Endothelial cell of umbilical vein (primary cell): ENCODE measurements around the gene ZNF555. TPM values are rescaled to one million over a fixed set of nuclear protein-coding genes. Genes with fewer than 3 reads are reported as not detected.

Source experiments
- BruUV-seq: library from RNA; stranded (reverse); fragments of 400-500 nt; replicated peaks from 2 replicates; lab custom pipeline; 2021; lab: Mats Ljungman, UMichigan
- CTCF ChIA-PET: fragments of 300-600, 350-600 bp; sonication (Branson Sonifier 250); formaldehyde crosslinking; loops from one replicate; lab custom pipeline; 2021; ENCODE audit warnings: antibody characterized with exemption, inconsistent platforms; lab: Charles Lee
- POLR2A ChIA-PET: fragments of 300-600, 350-600 bp; sonication (Branson Sonifier 250); formaldehyde crosslinking; loops from one replicate; lab custom pipeline; 2021; ENCODE audit warnings: antibody characterized with exemption, inconsistent platforms; lab: Charles Lee
- DNase-seq: peaks from one replicate; pipeline ENCODE4 v3.0.0-alpha.2; 2011; ENCODE audit warnings: low read depth, low spot score
- FAIRE-seq: peaks from 2 replicates; lab custom pipeline; 2011; peaks lifted over from hg19 to GRCh38; lab: Jason Lieb, UNC
- H2AFZ ChIP-seq: 2 replicates; pipeline ENCODE4 v1.6.0; 2012; ENCODE audit warnings: low read depth, low read length, control low read depth, inconsistent platforms
- H3K27ac ChIP-seq: 2 replicates; pipeline ENCODE4 v1.5.1; 2011; ENCODE audit warnings: low read depth, mild to moderate bottlenecking, control low read depth, low read length, moderate library complexity; ENCODE audit not compliant: insufficient read depth
- H3K27me3 ChIP-seq, 2 experiments: 2 replicates each; pipeline versions ENCODE4 v1.6.0 to v1.6.1; 2011; ENCODE audit warnings: low read length in 2 of 2, mixed read lengths in 1 of 2; ENCODE audit not compliant: control insufficient read depth in 2 of 2, insufficient read depth in 2 of 2
- H3K36me3 ChIP-seq, 2 experiments: 2 replicates in 1 of 2; 3 replicates in 1 of 2; pipeline ENCODE4 v1.5.1; 2011; ENCODE audit warnings: low read length in 2 of 2, mild to moderate bottlenecking in 1 of 2, moderate library complexity in 1 of 2; ENCODE audit not compliant: control insufficient read depth in 2 of 2, insufficient read depth in 2 of 2; ENCODE audit errors: extremely low read depth in 1 of 2
- H3K4me1 ChIP-seq: 3 replicates; pipeline ENCODE4 v1.5.1; 2011; ENCODE audit warnings: mild to moderate bottlenecking, low read length; ENCODE audit not compliant: control insufficient read depth, insufficient read depth; ENCODE audit errors: extremely low read depth
- H3K4me2 ChIP-seq: 2 replicates; pipeline ENCODE4 v1.6.1; 2011; ENCODE audit warnings: low read length, control low read depth, mixed read lengths; ENCODE audit not compliant: insufficient read depth
- H3K4me3 ChIP-seq, 3 experiments: fragments of 200-600 bp in 1 of 3; sonication (generic), shearing (Covaris generic) in 1 of 3; replicated peaks in 1 of 3; 2 replicates each; pipeline ENCODE4 v1.5.1; 2011 to 2016; ENCODE audit warnings: control low read depth in 3 of 3, low read length in 3 of 3, mild to moderate bottlenecking in 2 of 3, inconsistent platforms in 1 of 3, low read depth in 1 of 3, moderate library complexity in 1 of 3; ENCODE audit not compliant: insufficient read depth in 1 of 3
- H3K79me2 ChIP-seq: 2 replicates; pipeline ENCODE4 v1.6.0; 2012; ENCODE audit warnings: low read length, inconsistent platforms; ENCODE audit not compliant: control insufficient read depth, insufficient read depth
- H3K9ac ChIP-seq: replicated peaks from 2 replicates; pipeline ENCODE3; 2011; ENCODE audit warnings: low read length, control low read depth; ENCODE audit not compliant: insufficient read depth; ENCODE audit errors: extremely low read depth
- H3K9me1 ChIP-seq: replicated peaks from 3 replicates; pipeline ENCODE4 v1.6.0; 2011; ENCODE audit warnings: mild to moderate bottlenecking, low read length; ENCODE audit not compliant: control insufficient read depth, insufficient read depth; ENCODE audit errors: extremely low read depth
- H3K9me3 ChIP-seq: replicated peaks from 2 replicates; pipeline ENCODE4 v1.5.1; 2012; ENCODE audit warnings: low read length, inconsistent platforms; ENCODE audit not compliant: control insufficient read depth, insufficient read depth
- H4K20me1 ChIP-seq: replicated peaks from 2 replicates; pipeline ENCODE3; 2011; ENCODE audit warnings: mild to moderate bottlenecking, low read length; ENCODE audit not compliant: control insufficient read depth, insufficient read depth; ENCODE audit errors: extremely low read depth
- CTCF ChIP-seq, 2 donors: IDR thresholded peaks; 1 replicate in 1 of 2; 2 replicates in 1 of 2; pipeline ENCODE4 v1.5.1; 2011; ENCODE audit warnings: low read length in 2 of 2, mild to moderate bottlenecking in 2 of 2, moderate library complexity in 2 of 2, control low read depth in 1 of 2, inconsistent platforms in 1 of 2, low read depth in 1 of 2; ENCODE audit not compliant: insufficient read depth in 1 of 2; ENCODE audit errors: extremely low read depth in 1 of 2
- FOS ChIP-seq: IDR thresholded peaks from 2 replicates; pipeline ENCODE4 v1.6.1; 2011; ENCODE audit warnings: mild to moderate bottlenecking, low read length, moderate library complexity, borderline replicate concordance; ENCODE audit not compliant: insufficient read depth
- GATA2 ChIP-seq: IDR thresholded peaks from 2 replicates; pipeline ENCODE4 v1.7.0; 2011; ENCODE audit warnings: low read depth, mild to moderate bottlenecking, moderate library complexity, mixed read lengths, low read length; ENCODE audit not compliant: insufficient read length, insufficient read depth
- JUN ChIP-seq: IDR thresholded peaks from 2 replicates; pipeline ENCODE4 v1.6.1; 2011; ENCODE audit warnings: borderline replicate concordance, low read depth; ENCODE audit not compliant: insufficient read length, insufficient read depth
- MAX ChIP-seq: IDR thresholded peaks from 2 replicates; pipeline ENCODE4 v1.6.1; 2011; ENCODE audit not compliant: insufficient read depth, insufficient read length
- MYC ChIP-seq: IDR thresholded peaks from one replicate; pipeline ENCODE4 v1.6.1; 2011; ENCODE audit warnings: mild to moderate bottlenecking, low read depth, low read length
- POLR2A ChIP-seq: IDR thresholded peaks from 2 replicates; pipeline ENCODE4 v1.6.1; 2012; ENCODE audit warnings: low read depth, mild to moderate bottlenecking, control low read depth, low read length
- POLR2AphosphoS5 ChIP-seq: IDR thresholded peaks from 2 replicates; pipeline ENCODE4 v1.6.1; 2012; ENCODE audit warnings: low read depth, mild to moderate bottlenecking, control low read depth, low read length, moderate library complexity; ENCODE audit not compliant: insufficient read depth
- dilution Hi-C: fragments of 300-500 bp; cut with MboI; formaldehyde crosslinking; loops from one replicate; pipeline ENCODE4 v1.15.0; 2019; ENCODE audit warnings: low sequenced_read_pairs; ENCODE audit not compliant: extremely low pct_ligation_motif_present
- intact Hi-C: fragments of 100-400 bp; cut with micrococcal nuclease; formaldehyde crosslinking; loops from one replicate; pipeline ENCODE4 v1.10.0; 2022
- polyA plus RNA-seq, 4 experiments: library from polyadenylated mRNA; depleted of rRNA in 3 of 4; stranded (reverse) in 3 of 4; unstranded in 1 of 4; fragments of >200 nt; gene quantifications; 2 replicates each; pipeline versions ENCODE4 v1.2.1 to v1.2.3, GENCODE V29; 2011 to 2012; ENCODE audit warnings: missing spikeins in 1 of 4
- total RNA-seq: library from RNA; stranded (reverse); gene quantifications from 2 replicates; pipeline ENCODE4 v1.2.3, GENCODE V29; 2021

The ZNF555 gene
- total and polyA plus RNA-seq, 2 donors (not counting 3 experiments of a cell fraction or from before 2014, with no cell fraction given) = 1.6 to 5.4 TPM

- BruUV-seq = no TSS peak
- CTCF ChIA-PET = interaction anchor here (0.9 to 1.4 kb wide), 7 partner anchors 9 to 208 kb away, joined by 3 to 13 read pairs (median 4); no protein-coding TSS in a partner anchor
- TF ChIP-seq FOS (no peak), MAX (peak; percentile 35)
- POLR2A ChIA-PET = interaction anchor here (0.6 to 1.4 kb wide), 3 partner anchors 49 to 328 kb away, joined by 3 to 8 read pairs (median 3); no protein-coding TSS in a partner anchor
- H3K9ac ChIP-seq = peak within 1 kb of the TSS; percentile 56
- peak within 1 kb of the TSS; percentile 41 for H3K4me2 ChIP-seq
- peaks cover 10% of the 10 kb centered on the region for H3K79me2 ChIP-seq
- no peaks in the 10 kb centered on the region for H3K36me3 ChIP-seq
- no peaks in the 10 kb centered on the region for H3K4me1 ChIP-seq
- intact Hi-C loops (loop anchor here (1.0 to 5.0 kb wide), 4 partner anchors 45 to 202 kb away; partner anchors contain the start of gene ZNF555), dilution Hi-C loops (no loop called here)
- H4K20me1 ChIP-seq = no peaks in the 10 kb centered on the region
- DNase-seq (peak; percentile 99), FAIRE-seq (peak; percentile 97)
- H3K27me3 ChIP-seq = no peaks in the 10 kb centered on the region
- H3K9me1 ChIP-seq = no peaks in the 10 kb centered on the region
- peak within 1 kb of the TSS; percentile 34 for H3K27ac ChIP-seq
- H3K4me3 ChIP-seq = peak within 1 kb of the TSS; percentile 14 to 97 (median 58)
- peaks cover 5% of the 10 kb centered on the region for H3K9me3 ChIP-seq
- H2AFZ ChIP-seq = peak within 1 kb of the TSS; percentile 88
Observed at GRCh38 chr19:2900296-2901252, 59.3 kb downstream of the ZNF555 start, which contains the start of gene ZNF57. Gene ZNF57, plus strand, starts transcription at chr19:2900928. Its CDS starts 118 bp downstream, at chr19:2901046.

- Histone ChIP-seq H3K27me3 (no peaks in the 10 kb centered on the region), H3K4me2 (no peak overlapping the region), H3K79me2 (peaks cover 10% of the 10 kb centered on the region), H3K9me3 (no peaks in the 10 kb centered on the region), H4K20me1 (no peaks in the 10 kb centered on the region), H3K9me1 (no peaks in the 10 kb centered on the region), H3K4me3 (no peak overlapping the region), H3K9ac (no peak overlapping the region), H3K4me1 (no peaks in the 10 kb centered on the region), H2AFZ (no peak overlapping the region), H3K36me3 (no peaks in the 10 kb centered on the region), H3K27ac (no peak overlapping the region)
- DNase-seq = no peak
- TF ChIP-seq GATA2 (no peak), JUN (no peak), MAX (no peak), POLR2A (no peak), CTCF (IDR thresholded peaks at IDR 0.05; ENCODE audit: extremely low read depth in 1 of 2, insufficient read depth in 1 of 2, low read depth in 1 of 2, low read length in 2 of 2) (no peak), POLR2AphosphoS5 (no peak), MYC (no peak)
- FAIRE-seq = peak; percentile 37
- no TSS peak for BruUV-seq
- dilution Hi-C loops (no loop called here), intact Hi-C loops (loop anchor here (5.0 kb wide), 1 partner anchor 200 kb away; no protein-coding TSS in a partner anchor)
- ChIA-PET CTCF (no interaction called here), POLR2A (no interaction called here)
Observed at GRCh38 chr19:2902590-2903218, 61.4 kb downstream of the ZNF555 start.
